H1 (cell line): ENCODE measurements around the gene CRYGS. TPM values are rescaled to one million over a fixed set of nuclear protein-coding genes. Genes with fewer than 3 reads are reported as not detected.

Source experiments
- ASH2L ChIP-seq: fragments of 200-600, 300-600 bp; sonication (generic); IDR thresholded peaks from one replicate; pipeline ENCODE4 v1.7.1; 2017; ENCODE audit warnings: low read length
- BCL11A ChIP-seq, 2 experiments: IDR thresholded peaks; one replicate each; pipeline ENCODE4 v1.6.1; 2011; ENCODE audit warnings: low read depth in 2 of 2, low read length in 2 of 2, mild to moderate bottlenecking in 2 of 2
- CBX8 ChIP-seq: fragments of 300-800, 300-1000 bp; sonication (generic); IDR thresholded peaks from 2 replicates; pipeline ENCODE4 v1.7.1; 2016; ENCODE audit warnings: low read depth, low read length, borderline replicate concordance
- EZH2 ChIP-seq: fragments of 200-600 bp; sonication (generic); IDR thresholded peaks from 2 replicates; pipeline ENCODE4 v1.7.1; 2012; ENCODE audit warnings: low read depth, mild to moderate bottlenecking, moderate library complexity, low read length, inconsistent platforms; ENCODE audit not compliant: severe bottlenecking
- KDM5A ChIP-seq: fragments of 200-600 bp; IDR thresholded peaks from 2 replicates; pipeline ENCODE4 v1.7.1; 2012; ENCODE audit warnings: mild to moderate bottlenecking, low read length, inconsistent platforms, mixed read lengths
- MAFK ChIP-seq: IDR thresholded peaks from 2 replicates; pipeline ENCODE4 v1.6.1; 2012; ENCODE audit warnings: low read depth, mild to moderate bottlenecking, improper control_type of control experiment, low read length
- RFX5 ChIP-seq: IDR thresholded peaks from 2 replicates; pipeline ENCODE4 v1.6.1; 2011; ENCODE audit warnings: low read depth, low read length, improper control_type of control experiment, borderline replicate concordance
- RNF2 ChIP-seq: fragments of 200-900, 300-1000 bp; sonication (generic); IDR thresholded peaks from 2 replicates; pipeline ENCODE4 v1.7.1; 2016; ENCODE audit warnings: borderline replicate concordance, low read depth, mild to moderate bottlenecking, antibody characterized with exemption, low read length; ENCODE audit not compliant: poor library complexity, severe bottlenecking; ENCODE audit errors: missing control alignments
- SIN3A ChIP-seq, 2 experiments: IDR thresholded peaks in 1 of 2; conservative IDR thresholded peaks in 1 of 2; 2 replicates each; pipeline ENCODE4 v1.6.1; 2011 to 2012; ENCODE audit warnings: low read length in 2 of 2, improper control_type of control experiment in 1 of 2, low read depth in 1 of 2, mild to moderate bottlenecking in 1 of 2
- SP4 ChIP-seq: IDR thresholded peaks from 2 replicates; pipeline ENCODE4 v1.6.1; 2012; ENCODE audit warnings: low read length, inconsistent platforms
- SUZ12 ChIP-seq: fragments of 200-600 bp; sonication (generic); IDR thresholded peaks from 2 replicates; pipeline ENCODE4 v1.6.1; 2012; ENCODE audit warnings: mild to moderate bottlenecking, inconsistent platforms, low read length, moderate library complexity, mixed read lengths
- TBP ChIP-seq: IDR thresholded peaks from 2 replicates; pipeline ENCODE4 v1.6.1; 2011; ENCODE audit warnings: low read depth, low read length, improper control_type of control experiment
- polyA plus RNA-seq, 7 experiments: library from polyadenylated mRNA; depleted of rRNA in 3 of 7; stranded (reverse) in 5 of 7; unstranded in 2 of 7; fragments of >200 nt in 5 of 7; fragments of 200-250 nt in 2 of 7; gene quantifications; 1 replicate in 5 of 7; 2 replicates in 1 of 7; 4 replicates in 1 of 7; pipeline versions ENCODE4 v1.2.1 to v1.2.3, GENCODE V29; 2011 to 2013; ENCODE audit warnings: missing spikeins in 2 of 7, mixed read lengths in 2 of 7
- total RNA-seq: library from RNA; stranded (reverse); fragmentation: NEBNext Ultra II Directional; extraction: Animal tissue kit (Norgen Biotek cat#: 25700); gene quantifications from 2 replicates; pipeline ENCODE4 v1.2.1, GENCODE V29; 2021

Gene CRYGS
- total and polyA plus RNA-seq, 2 of the 8 experiments (the other 6 are each of a cell fraction or from before 2014, with no cell fraction given) = 1.5 to 1.8 TPM

DNA sequence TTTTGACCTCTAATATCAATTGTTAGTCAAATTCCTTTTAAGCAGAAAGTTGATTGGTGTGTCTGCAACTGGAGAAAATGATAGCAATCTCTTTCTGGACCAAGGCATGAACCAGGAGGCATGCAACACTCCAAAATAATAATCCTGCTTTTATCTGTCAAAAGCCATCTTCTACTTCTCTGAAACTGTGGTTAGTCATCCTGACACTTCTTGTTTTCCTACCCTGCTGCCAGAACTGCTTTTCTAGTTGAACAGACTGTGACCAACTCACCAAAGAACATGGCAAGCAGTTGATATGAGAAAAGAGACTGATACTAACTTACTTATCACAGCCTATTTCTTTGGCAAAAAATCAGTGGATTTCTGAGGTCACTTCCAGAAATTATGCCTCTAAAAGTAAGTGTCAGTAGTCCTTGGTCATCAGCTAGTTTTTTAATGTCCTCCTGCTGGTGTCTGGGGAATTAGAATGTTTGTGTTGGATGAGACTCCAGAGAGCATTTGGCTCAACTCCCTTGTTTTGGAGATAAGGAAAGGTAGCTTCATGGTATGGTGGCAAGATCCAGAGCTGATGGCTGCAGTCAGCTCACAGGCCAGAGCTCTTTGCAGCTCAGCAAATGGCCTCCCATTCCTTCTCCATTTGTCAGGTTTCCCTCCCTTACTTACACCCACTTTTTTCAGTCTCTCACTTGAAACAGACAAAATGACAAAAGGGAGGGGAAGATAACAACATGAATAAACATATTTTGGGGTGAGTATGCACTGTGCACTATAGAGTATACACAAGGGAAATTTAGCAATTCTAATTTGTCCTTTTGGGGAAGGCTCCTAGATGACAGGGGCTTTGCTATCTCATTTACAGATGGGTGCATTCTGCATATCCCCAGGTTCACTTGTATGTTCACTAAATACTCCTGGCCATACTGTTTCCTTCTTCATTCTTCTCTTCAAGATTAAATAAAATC, 7.0 kb downstream of the CRYGS start (continued):
- no peak for TF ChIP-seq BCL11A (IDR thresholded peaks at IDR 0.05; ENCODE audit: low read depth in 2 of 2, low read length in 2 of 2)
- TF ChIP-seq RFX5 = no peak
- no peak for TF ChIP-seq KDM5A
- TF ChIP-seq EZH2 = no peak
- TF ChIP-seq SP4 = no peak
- TF ChIP-seq SUZ12 = no peak
- no peak for TF ChIP-seq CBX8
- TF ChIP-seq RNF2 = no peak
- no peak for TF ChIP-seq SIN3A (conservative IDR thresholded peaks at IDR 0.05 in 1 of 2, IDR thresholded peaks at IDR 0.05 in 1 of 2; ENCODE audit: low read depth in 1 of 2, low read length in 2 of 2)
- no peak for TF ChIP-seq MAFK
- no peak for TF ChIP-seq TBP
- no peak for TF ChIP-seq ASH2L
- TF ChIP-seq, all 59 proteins: peak for 0
